ENCODE data around the gene ARMC6.

ARMC6 gene

GRCh38 chr19:19054315-19054938, 21.0 kb downstream of the ARMC6 start:
- H3K4me3 ChIP-seq (ENCODE audit: low read length) = no peak overlapping the region
- TF ChIP-seq, protein P1, sequence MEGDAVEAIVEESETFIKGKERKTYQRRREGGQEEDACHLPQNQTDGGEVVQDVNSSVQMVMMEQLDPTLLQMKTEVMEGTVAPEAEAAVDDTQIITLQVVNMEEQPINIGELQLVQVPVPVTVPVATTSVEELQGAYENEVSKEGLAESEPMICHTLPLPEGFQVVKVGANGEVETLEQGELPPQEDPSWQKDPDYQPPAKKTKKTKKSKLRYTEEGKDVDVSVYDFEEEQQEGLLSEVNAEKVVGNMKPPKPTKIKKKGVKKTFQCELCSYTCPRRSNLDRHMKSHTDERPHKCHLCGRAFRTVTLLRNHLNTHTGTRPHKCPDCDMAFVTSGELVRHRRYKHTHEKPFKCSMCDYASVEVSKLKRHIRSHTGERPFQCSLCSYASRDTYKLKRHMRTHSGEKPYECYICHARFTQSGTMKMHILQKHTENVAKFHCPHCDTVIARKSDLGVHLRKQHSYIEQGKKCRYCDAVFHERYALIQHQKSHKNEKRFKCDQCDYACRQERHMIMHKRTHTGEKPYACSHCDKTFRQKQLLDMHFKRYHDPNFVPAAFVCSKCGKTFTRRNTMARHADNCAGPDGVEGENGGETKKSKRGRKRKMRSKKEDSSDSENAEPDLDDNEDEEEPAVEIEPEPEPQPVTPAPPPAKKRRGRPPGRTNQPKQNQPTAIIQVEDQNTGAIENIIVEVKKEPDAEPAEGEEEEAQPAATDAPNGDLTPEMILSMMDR (conservative IDR thresholded peaks at IDR 0.05; ENCODE audit: low read length) = no peak
- no peak for DNase-seq (ENCODE audit: low read depth)

DNA sequence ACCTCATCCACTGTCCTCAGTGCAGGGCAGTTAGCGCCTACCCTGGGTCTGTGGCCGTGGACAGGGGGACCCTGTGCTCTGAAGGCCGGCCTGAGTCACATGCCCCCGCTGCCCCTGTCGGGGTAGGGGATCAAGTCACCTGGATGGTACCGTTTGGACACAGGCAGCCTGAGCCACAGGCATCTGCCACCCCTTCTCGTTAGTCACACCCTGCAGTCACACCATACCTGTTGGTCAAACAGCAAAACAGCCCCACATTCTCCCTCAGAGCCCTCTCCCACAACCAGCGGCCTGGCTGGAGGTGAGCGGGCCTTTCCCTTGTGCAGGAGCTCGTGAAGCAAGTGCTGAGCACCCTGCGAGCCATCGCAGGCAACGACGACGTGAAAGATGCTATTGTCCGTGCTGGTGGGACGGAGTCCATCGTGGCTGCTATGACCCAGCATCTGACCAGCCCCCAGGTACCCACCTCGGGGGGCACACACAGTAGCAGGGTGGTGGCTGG, 21.6 kb downstream of the ARMC6 start:
- no peak for DNase-seq (ENCODE audit: low read depth)
- H3K4me3 ChIP-seq (ENCODE audit: low read length) = no peak overlapping the region
- TF ChIP-seq, protein P1 (conservative IDR thresholded peaks at IDR 0.05; ENCODE audit: low read length) = no peak

- DNase-seq (ENCODE audit: low read depth) = no peak
- no peak overlapping the region for H3K4me3 ChIP-seq (ENCODE audit: low read length)
- TF ChIP-seq, protein P1 (conservative IDR thresholded peaks at IDR 0.05; ENCODE audit: low read length) = no peak
Measured at GRCh38 chr19:19055701-19056100, 22.3 kb downstream of the ARMC6 start.

GRCh38 chr19:19056636-19057275, 23.4 kb downstream of the ARMC6 start:
- H3K4me3 ChIP-seq (ENCODE audit: low read length) = no peak overlapping the region
- TF ChIP-seq, protein P1 (conservative IDR thresholded peaks at IDR 0.05; ENCODE audit: low read length) = no peak
- no peak for DNase-seq (ENCODE audit: low read depth)

GRCh38 chr19:19057317-19057716, 23.9 kb downstream of the ARMC6 start:
- no peak overlapping the region for H3K4me3 ChIP-seq (ENCODE audit: low read length)
- DNase-seq (ENCODE audit: low read depth) = no peak
- TF ChIP-seq, protein P1 (conservative IDR thresholded peaks at IDR 0.05; ENCODE audit: low read length) = no peak

DNA sequence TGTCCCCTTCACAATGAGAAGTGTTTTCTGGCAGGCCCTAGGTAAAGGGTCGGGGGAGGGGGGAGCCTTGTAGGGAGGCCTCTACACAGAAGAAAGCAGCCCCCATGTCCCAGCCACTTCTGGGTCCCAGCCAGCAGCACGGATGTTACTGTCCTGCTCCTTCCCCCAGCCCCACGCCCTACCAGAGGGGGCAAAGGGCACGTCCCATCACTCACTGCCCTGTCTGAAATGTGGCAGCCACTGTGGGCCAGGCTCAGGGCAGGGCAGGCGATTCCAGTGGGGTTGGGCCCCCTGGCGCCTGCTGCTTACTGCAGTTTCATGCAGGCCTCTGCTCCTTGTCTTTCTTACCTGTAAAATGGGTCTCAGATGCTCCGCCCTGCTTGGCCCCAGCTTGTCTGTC, 24.3 kb downstream of the ARMC6 start:
- no peak for DNase-seq (ENCODE audit: low read depth)
- H3K4me3 ChIP-seq (ENCODE audit: low read length) = no peak overlapping the region
- TF ChIP-seq, protein P1 (conservative IDR thresholded peaks at IDR 0.05; ENCODE audit: low read length) = no peak
